HepG2 (cell line): ENCODE results near the gene PLEKHN1. TPM values are rescaled to one million over a fixed set of nuclear protein-coding genes. Genes with fewer than 3 reads are reported as not detected.
A peak's percentile ranks its signal among the peaks of the same experiment; 100 is the strongest.

Source experiments
- AGO2 ChIP-seq: fragments of 200-400 bp; formaldehyde crosslinking; optimal IDR thresholded peaks from 2 replicates; pipeline ENCODE3; 2017; ENCODE audit warnings: mild to moderate bottlenecking, low read depth, low read length, moderate library complexity
- CEBPG ChIP-seq: IDR thresholded peaks from 2 replicates; pipeline ENCODE4 v1.6.1; 2016
- GATA4 ChIP-seq: sonication (generic); IDR thresholded peaks from 2 replicates; pipeline ENCODE4 v1.6.1; 2016; ENCODE audit warnings: antibody characterized with exemption, low read depth, borderline replicate concordance
- HCFC1 ChIP-seq: fragments of 150-350 bp; IDR thresholded peaks from 2 replicates; pipeline ENCODE4 v1.6.1; 2014; ENCODE audit warnings: low read depth, low read length
- HHEX ChIP-seq: IDR thresholded peaks from 2 replicates; pipeline ENCODE4 v1.6.1; 2016; ENCODE audit warnings: control low read depth
- KLF13 ChIP-seq: sonication (generic); formaldehyde crosslinking; IDR thresholded peaks from 2 replicates; pipeline ENCODE4 v1.4.0; 2020; ENCODE audit warnings: mild to moderate bottlenecking, missing genetic modification reagents
- NPAS2 ChIP-seq: sonication (generic); formaldehyde crosslinking; IDR thresholded peaks from 2 replicates; pipeline ENCODE4 v1.8.0; 2022; ENCODE audit warnings: mild to moderate bottlenecking, missing genetic modification reagents, borderline replicate concordance
- NR2F2 ChIP-seq: IDR thresholded peaks from 2 replicates; pipeline ENCODE4 v1.6.1; 2012; ENCODE audit warnings: low read depth, inconsistent platforms, borderline replicate concordance
- RAD21 ChIP-seq: fragments of 450-650 bp; formaldehyde crosslinking; IDR thresholded peaks from 2 replicates; pipeline ENCODE4 v1.5.0; 2020; ENCODE audit warnings: mild to moderate bottlenecking
- RFXANK ChIP-seq: IDR thresholded peaks from 2 replicates; pipeline ENCODE4 v1.6.1; 2016
- SOX13 ChIP-seq, 3 experiments: fragments of 450-650 bp in 1 of 3; sonication (generic) in 1 of 3; formaldehyde crosslinking in 1 of 3; IDR thresholded peaks in 2 of 3; conservative IDR thresholded peaks in 1 of 3; 2 replicates each; pipeline versions ENCODE4 v1.5.0 to v1.6.1; 2016 to 2020; ENCODE audit warnings: antibody characterized with exemption in 1 of 3, mild to moderate bottlenecking in 1 of 3, missing compliant biosample characterization in 1 of 3, missing genetic modification reagents in 1 of 3, moderate library complexity in 1 of 3
- SSRP1 ChIP-seq: IDR thresholded peaks from 2 replicates; pipeline ENCODE4 v1.6.1; 2016; ENCODE audit warnings: control low read depth
- THRA ChIP-seq: sonication (generic); formaldehyde crosslinking; IDR thresholded peaks from 2 replicates; pipeline ENCODE4 v1.4.0; 2020; ENCODE audit warnings: missing genetic modification reagents, borderline replicate concordance
- TRIM22 ChIP-seq: fragments of 450-650 bp; IDR thresholded peaks from 2 replicates; pipeline ENCODE4 v1.6.1; 2017
- YY1 ChIP-seq: IDR thresholded peaks from 2 replicates; pipeline ENCODE4 v1.6.1; 2011; ENCODE audit warnings: low read length, low read depth, moderate library complexity, mild to moderate bottlenecking; ENCODE audit not compliant: insufficient read depth, insufficient replicate concordance
- ZFP41 ChIP-seq: sonication (generic); formaldehyde crosslinking; IDR thresholded peaks from 2 replicates; pipeline ENCODE4 v1.4.0; 2020; ENCODE audit warnings: mild to moderate bottlenecking, missing genetic modification reagents, borderline replicate concordance
- ZNF225 ChIP-seq: sonication (generic); formaldehyde crosslinking; IDR thresholded peaks from 2 replicates; pipeline ENCODE4 v1.4.0; 2020; ENCODE audit warnings: mild to moderate bottlenecking, missing genetic modification reagents
- ZNF251 ChIP-seq: sonication (generic); formaldehyde crosslinking; IDR thresholded peaks from 2 replicates; pipeline ENCODE4 v1.9.0; 2021; ENCODE audit warnings: mild to moderate bottlenecking, missing genetic modification reagents
- ZNF281 ChIP-seq: sonication (generic); formaldehyde crosslinking; IDR thresholded peaks from 2 replicates; pipeline ENCODE4 v1.4.0; 2020; ENCODE audit warnings: missing genetic modification reagents, borderline replicate concordance
- ZNF484 ChIP-seq: sonication (generic); formaldehyde crosslinking; IDR thresholded peaks from 2 replicates; pipeline ENCODE4 v1.5.1; 2020; ENCODE audit warnings: mild to moderate bottlenecking, low read depth, missing genetic modification reagents, borderline replicate concordance
- ZNF564 ChIP-seq: sonication (generic); formaldehyde crosslinking; IDR thresholded peaks from 2 replicates; pipeline ENCODE4 v1.8.1; 2023; ENCODE audit warnings: mild to moderate bottlenecking, missing genetic modification reagents
- ZNF589 ChIP-seq: sonication (generic); formaldehyde crosslinking; conservative IDR thresholded peaks from 2 replicates; pipeline ENCODE4 v1.8.0; 2022; ENCODE audit warnings: mild to moderate bottlenecking, moderate library complexity, missing genetic modification reagents
- ZNF83 ChIP-seq: sonication (generic); formaldehyde crosslinking; IDR thresholded peaks from 2 replicates; pipeline ENCODE4 v1.4.0; 2020; ENCODE audit warnings: missing genetic modification reagents, mild to moderate bottlenecking, borderline replicate concordance
- ZSCAN22 ChIP-seq: sonication (generic); formaldehyde crosslinking; IDR thresholded peaks from 2 replicates; pipeline ENCODE4 v1.4.0; 2020; ENCODE audit warnings: mild to moderate bottlenecking, missing genetic modification reagents
- polyA plus RNA-seq, 8 experiments: library from polyadenylated mRNA; depleted of rRNA in 3 of 8; stranded (reverse) in 7 of 8; unstranded in 1 of 8; fragments of >200 nt; fragmentation: Illumina TruSeq in 4 of 8; extraction: Trizol in 4 of 8; gene quantifications; 2 replicates each; pipeline versions ENCODE4 v1.2.1 to v1.2.3, GENCODE V29; 2011 to 2016; ENCODE audit warnings: low read depth in 4 of 8, missing spikeins in 1 of 8, mixed read lengths in 1 of 8; ENCODE audit not compliant: insufficient read depth in 1 of 8
- total RNA-seq, 5 experiments: library from RNA; depleted of rRNA; stranded (reverse); fragments of >200 nt; fragmentation: Illumina TruSeq; extraction: Trizol; gene quantifications; 2 replicates each; pipeline ENCODE4 v1.2.3, GENCODE V29; 2016; ENCODE audit warnings: low read depth in 1 of 5

The PLEKHN1 gene
- total and polyA plus RNA-seq, 2 of the 13 experiments (the other 11 are each of a cell fraction or from before 2014, with no cell fraction given): 0.42 to 0.58 TPM

- TF ChIP-seq GATA4: no peak
- no peak for TF ChIP-seq HCFC1
- no peak for TF ChIP-seq KLF13 (CRISPR knock-in tag)
- TF ChIP-seq ZNF83 (CRISPR knock-in tag): no peak
- TF ChIP-seq AGO2: peak; percentile 51
- TF ChIP-seq CEBPG (CRISPR knock-in tag): no peak
- no peak for TF ChIP-seq ZFP41 (CRISPR knock-in tag)
- no peak for TF ChIP-seq ZSCAN22 (CRISPR knock-in tag)
- TF ChIP-seq NPAS2 (CRISPR knock-in tag): no peak
- no peak for TF ChIP-seq NR2F2
- no peak for TF ChIP-seq SOX13 (IDR thresholded peaks at IDR 0.05)
- no peak for TF ChIP-seq SOX13 (CRISPR knock-in tag; conservative IDR thresholded peaks at IDR 0.05 in 1 of 2, IDR thresholded peaks at IDR 0.05 in 1 of 2)
- no peak for TF ChIP-seq ZNF225 (CRISPR knock-in tag)
- TF ChIP-seq ZNF564 (CRISPR knock-in tag): 0 out of 2 replicates have a peak, but pooled peaks have one; percentile 38
- 0 out of 2 replicates have a peak, but pooled peaks have one; percentile 5 for TF ChIP-seq RAD21 (CRISPR knock-in tag)
- no peak for TF ChIP-seq SSRP1 (CRISPR knock-in tag)
- TF ChIP-seq ZNF484 (CRISPR knock-in tag): no peak
- no peak for TF ChIP-seq THRA
- no peak for TF ChIP-seq TRIM22
- TF ChIP-seq ZNF251: no peak
- TF ChIP-seq RFXANK: no peak
- no peak for TF ChIP-seq HHEX
- TF ChIP-seq ZNF589 (CRISPR knock-in tag): no peak
- no peak; the same call in 1 of the 2 replicates for TF ChIP-seq ZNF281 (CRISPR knock-in tag)
- no peak for TF ChIP-seq YY1
Measured at GRCh38 chr1:1021010-1021919, 55.0 kb downstream of the PLEKHN1 start (continued).
